Epithelial cell of proximal tubule (primary cell): ENCODE results near the gene ZNF407. TPM values are rescaled to one million over a fixed set of nuclear protein-coding genes. Genes with fewer than 3 reads are reported as not detected.

Experiments used
- DNase-seq: peaks from one replicate; pipeline ENCODE4 v3.0.0-alpha.2; 2011; ENCODE audit warnings: low read depth
- H3K4me3 ChIP-seq: 2 replicates; pipeline ENCODE4 v1.5.1; 2011; ENCODE audit warnings: low read depth, mild to moderate bottlenecking, low read length
- total RNA-seq: library from RNA; depleted of rRNA; stranded (reverse); fragments of >200 nt; gene quantifications from 2 replicates; pipeline ENCODE4 v1.2.3, GENCODE V29; 2015
- TF ChIP-seq, protein P1 (sequence below): conservative IDR thresholded peaks from 2 replicates; pipeline ENCODE4 v1.5.1; 2012; ENCODE audit warnings: low read depth, mild to moderate bottlenecking, low read length

The ZNF407 gene
- total RNA-seq, 1 donor from 2014 or later, result 3.0 TPM

DNA sequence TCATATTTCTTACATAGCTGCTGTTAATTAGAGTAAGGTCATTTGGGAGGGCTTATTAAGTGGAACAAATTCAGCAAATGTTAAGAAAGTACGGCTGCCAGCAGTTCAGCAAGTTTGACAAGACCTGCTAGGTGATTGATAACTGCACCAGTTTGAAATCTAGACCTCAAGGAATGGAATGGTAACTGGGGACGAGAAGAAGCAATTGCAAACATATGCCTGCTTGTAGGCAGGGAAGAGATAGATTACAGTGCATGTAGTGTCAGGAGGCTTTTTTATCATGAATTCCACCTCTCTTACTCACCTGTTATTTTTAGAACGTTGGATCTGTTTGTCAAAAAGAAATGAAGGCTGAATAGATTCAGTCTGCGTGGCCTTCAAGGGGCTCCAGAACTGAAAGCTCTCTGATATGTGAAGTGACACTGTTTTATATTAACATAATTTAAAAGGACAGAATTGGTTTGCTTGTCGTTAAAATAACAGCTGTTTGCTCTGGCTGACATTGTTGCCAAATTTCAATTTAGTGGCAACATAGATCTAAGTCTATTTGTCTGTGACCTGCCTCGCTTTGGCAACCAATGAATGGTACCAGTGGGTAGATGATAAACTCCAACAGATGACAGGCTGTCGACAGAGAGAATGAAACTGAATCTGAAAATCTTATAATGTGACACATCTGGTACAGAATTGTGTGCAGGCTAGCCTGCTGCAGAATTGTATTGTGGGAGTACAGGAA is 199.3 kb downstream of the ZNF407 start:
- DNase-seq, result peak; percentile 41
- H3K4me3 ChIP-seq, result no peak overlapping the region

DNA sequence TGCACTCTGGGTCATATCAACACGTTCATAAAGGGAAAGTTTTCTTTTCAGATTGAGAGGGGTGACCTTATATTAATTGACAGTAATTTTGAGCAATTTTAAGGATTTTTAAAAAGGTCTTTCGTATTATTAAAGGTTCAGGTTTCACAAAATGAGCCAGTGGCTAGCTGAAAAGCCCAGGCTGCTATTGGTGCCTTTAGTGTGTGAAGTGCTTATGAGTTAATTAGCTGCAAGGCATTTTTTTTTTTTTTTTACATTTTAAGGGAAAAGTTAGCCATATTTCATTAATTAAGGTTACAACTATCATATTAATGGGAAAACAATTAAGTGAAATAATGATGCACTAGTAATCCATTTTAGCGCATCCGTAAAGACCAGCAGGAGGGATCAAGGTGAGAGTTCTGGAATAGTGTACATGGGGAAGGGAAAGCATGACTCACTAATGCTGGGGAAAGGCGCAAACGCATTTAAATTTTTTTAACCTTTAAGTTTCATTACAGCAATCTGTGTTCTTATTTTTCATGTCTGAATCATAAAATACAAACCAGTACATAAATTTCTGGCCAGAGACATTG is 200.0 kb downstream of the ZNF407 start:
- no peak overlapping the region for H3K4me3 ChIP-seq
- TF ChIP-seq, protein P1, sequence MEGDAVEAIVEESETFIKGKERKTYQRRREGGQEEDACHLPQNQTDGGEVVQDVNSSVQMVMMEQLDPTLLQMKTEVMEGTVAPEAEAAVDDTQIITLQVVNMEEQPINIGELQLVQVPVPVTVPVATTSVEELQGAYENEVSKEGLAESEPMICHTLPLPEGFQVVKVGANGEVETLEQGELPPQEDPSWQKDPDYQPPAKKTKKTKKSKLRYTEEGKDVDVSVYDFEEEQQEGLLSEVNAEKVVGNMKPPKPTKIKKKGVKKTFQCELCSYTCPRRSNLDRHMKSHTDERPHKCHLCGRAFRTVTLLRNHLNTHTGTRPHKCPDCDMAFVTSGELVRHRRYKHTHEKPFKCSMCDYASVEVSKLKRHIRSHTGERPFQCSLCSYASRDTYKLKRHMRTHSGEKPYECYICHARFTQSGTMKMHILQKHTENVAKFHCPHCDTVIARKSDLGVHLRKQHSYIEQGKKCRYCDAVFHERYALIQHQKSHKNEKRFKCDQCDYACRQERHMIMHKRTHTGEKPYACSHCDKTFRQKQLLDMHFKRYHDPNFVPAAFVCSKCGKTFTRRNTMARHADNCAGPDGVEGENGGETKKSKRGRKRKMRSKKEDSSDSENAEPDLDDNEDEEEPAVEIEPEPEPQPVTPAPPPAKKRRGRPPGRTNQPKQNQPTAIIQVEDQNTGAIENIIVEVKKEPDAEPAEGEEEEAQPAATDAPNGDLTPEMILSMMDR, result no peak
- DNase-seq, result no peak

More for the DNA sequence above, 199.3 kb downstream of the ZNF407 start:
- TF ChIP-seq, protein P1, result no peak

DNA sequence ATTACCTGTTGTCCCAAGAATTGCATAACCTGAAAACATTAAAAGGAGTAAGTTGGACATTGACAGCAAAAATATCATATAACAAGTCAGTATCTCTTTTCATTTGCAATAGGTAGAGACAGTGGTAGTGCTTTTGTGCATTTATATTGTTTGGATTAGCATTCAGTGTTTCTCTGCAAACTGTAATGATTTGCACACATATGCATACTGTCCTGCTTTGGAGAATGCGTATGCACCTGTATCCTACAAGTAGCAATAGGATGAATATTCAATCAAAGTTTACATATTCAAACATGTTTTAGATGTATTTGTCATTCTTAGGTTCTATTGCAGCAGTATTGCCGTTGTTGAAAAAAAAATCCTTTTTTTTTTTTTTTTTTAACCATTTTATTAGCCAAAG is 201.9 kb downstream of the ZNF407 start:
- H3K4me3 ChIP-seq, result no peak overlapping the region
- TF ChIP-seq, protein P1, result no peak
- DNase-seq, result no peak

DNA sequence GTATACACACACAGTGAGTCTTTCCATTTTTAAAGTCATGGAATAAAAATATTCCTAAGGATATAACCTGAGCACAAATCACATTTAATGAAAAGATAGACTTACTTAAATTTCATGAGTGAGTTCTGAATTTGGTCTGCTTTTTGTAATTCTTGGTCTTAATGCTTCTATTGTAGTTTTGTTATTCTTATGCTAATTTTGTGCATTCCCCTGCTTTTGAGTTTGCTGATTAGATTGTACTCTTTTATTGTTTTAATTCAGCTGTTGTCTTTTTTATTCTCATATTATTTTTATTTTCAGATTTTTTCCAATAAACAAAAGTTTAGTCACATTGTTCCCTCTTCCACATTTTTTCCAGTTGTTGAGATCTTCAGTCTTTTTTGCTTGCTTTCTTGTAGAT is 202.4 kb downstream of the ZNF407 start:
- no peak overlapping the region for H3K4me3 ChIP-seq
- TF ChIP-seq, protein P1, result no peak
- no peak for DNase-seq

DNA sequence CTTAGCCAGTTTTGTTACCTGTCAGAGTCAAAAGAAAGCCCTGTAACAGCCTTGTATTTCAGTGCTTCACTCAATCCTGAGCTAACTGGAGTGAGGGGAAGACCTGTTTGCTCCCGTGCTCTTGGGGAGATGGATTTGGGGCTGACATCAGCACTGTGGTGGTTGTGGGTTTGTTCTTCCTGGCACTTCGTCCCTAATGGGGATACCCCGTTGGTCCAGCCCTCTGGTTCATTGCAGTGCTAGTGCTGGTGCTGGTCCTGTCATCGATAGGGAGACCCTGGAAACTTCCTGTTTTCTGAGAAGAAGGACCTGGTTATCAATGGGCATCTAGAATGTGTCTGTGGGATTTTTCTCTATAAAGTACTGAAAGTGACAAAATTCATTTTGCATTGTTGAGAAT is 205.4 kb downstream of the ZNF407 start:
- TF ChIP-seq, protein P1, result no peak
- no peak for DNase-seq
- H3K4me3 ChIP-seq, result no peak overlapping the region

DNA sequence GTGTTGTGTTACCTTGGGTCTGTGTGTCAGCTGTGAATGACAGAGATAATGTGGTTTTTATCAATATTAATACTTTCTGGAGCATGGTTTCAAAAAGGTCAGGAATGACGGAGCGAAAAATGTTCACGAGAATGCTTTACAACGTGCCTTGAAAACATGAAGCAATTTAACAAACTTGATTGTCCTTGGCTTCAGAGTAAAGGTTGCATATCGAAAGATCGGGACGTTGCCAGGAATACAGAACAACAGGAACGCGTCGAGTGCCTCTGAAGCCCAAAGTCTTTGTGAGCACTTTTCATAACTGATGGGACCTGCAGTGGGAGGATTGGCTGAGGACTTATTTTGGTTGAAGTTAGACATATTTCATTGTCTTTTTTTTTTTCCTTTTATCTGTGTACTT is 206.1 kb downstream of the ZNF407 start:
- TF ChIP-seq, protein P1, result no peak
- DNase-seq, result no peak
- H3K4me3 ChIP-seq, result no peak overlapping the region

DNA sequence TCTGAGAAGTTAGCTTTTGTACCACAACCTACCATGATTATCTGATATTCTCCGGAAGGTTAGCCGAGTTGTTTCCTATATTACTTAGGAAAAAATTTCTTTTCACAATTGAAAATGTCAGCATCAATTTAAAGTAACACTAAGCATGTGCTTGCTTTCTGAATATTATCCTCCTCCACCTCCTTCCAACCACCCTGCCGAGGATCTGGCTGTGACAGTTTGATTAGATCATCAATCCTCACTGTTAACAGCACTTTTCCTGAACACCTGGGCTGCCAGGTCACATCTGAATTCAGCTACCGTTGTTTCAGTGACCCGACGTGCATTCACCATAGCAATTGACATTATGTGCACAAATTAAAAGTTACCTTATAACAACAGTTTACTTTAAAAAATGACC is 207.0 kb downstream of the ZNF407 start:
- H3K4me3 ChIP-seq, result no peak overlapping the region
- TF ChIP-seq, protein P1, result no peak
- no peak for DNase-seq
